Spinal cord (tissue), 10 donors: ENCODE data around the gene ATAD1. TPM values are rescaled to one million over a fixed set of nuclear protein-coding genes. Genes with fewer than 3 reads are reported as not detected.

Source experiments
- DNase-seq, 6 donors: peaks; one replicate each; pipeline versions ENCODE4 v3.0.0 to v3.0.0-alpha.2; 2013 to 2015; ENCODE audit warnings: low spot score in 6 of 6, low read depth in 4 of 6
- H3K27ac ChIP-seq: one replicate; pipeline ENCODE4 v1.5.1; 2013; ENCODE audit warnings: low read depth, low read length, control low read depth
- H3K27me3 ChIP-seq: one replicate; pipeline ENCODE4 v1.6.1; 2013; ENCODE audit warnings: low read length; ENCODE audit not compliant: control insufficient read depth, insufficient read depth
- H3K36me3 ChIP-seq: one replicate; pipeline ENCODE4 v1.6.1; 2013; ENCODE audit warnings: low read length; ENCODE audit not compliant: control insufficient read depth, insufficient read depth
- H3K4me1 ChIP-seq: one replicate; pipeline ENCODE4 v1.6.1; 2013; ENCODE audit warnings: low read length; ENCODE audit not compliant: control insufficient read depth, insufficient read depth
- H3K4me3 ChIP-seq: one replicate; pipeline ENCODE4 v1.5.1; 2013; ENCODE audit warnings: low read depth, low read length, control low read depth
- H3K9me3 ChIP-seq: one replicate; pipeline ENCODE4 v1.6.1; 2013; ENCODE audit warnings: low read length; ENCODE audit not compliant: control insufficient read depth, insufficient read depth
- WGBS: methylation state at CpG from one replicate; pipeline ENCODE4 v1.1.5; 2013; ENCODE audit warnings: missing lambda C conversion rate; ENCODE audit not compliant: insufficient coverage; 5-methylcytosine and 5-hydroxymethylcytosine counted together
- polyA plus RNA-seq, 2 donors: library from polyadenylated mRNA; unstranded; fragments of 120-200 nt; gene quantifications; one replicate each; pipeline ENCODE4 v1.2.1, GENCODE V29; 2013; ENCODE audit not compliant: insufficient read length in 2 of 2
- small RNA-seq: library from RNA; depleted of rRNA; stranded (forward); fragments of <200 nt; gene quantifications from one replicate; pipeline ENCODE3, GENCODE V24; 2014; ENCODE audit warnings: low replicate concordance
- total RNA-seq, 2 donors: library from RNA; depleted of rRNA in 1 of 2; stranded (reverse); fragments of 120-200 nt in 1 of 2; fragments of >200 nt in 1 of 2; gene quantifications; one replicate each; pipeline versions ENCODE4 v1.2.3 to v1.2.4, GENCODE V29; 2013 to 2014
- donor health status: healthy.

ATAD1 gene
- total and polyA plus RNA-seq, 4 donors, result 52.7 to 91.5 (median 60.7) TPM

DNA sequence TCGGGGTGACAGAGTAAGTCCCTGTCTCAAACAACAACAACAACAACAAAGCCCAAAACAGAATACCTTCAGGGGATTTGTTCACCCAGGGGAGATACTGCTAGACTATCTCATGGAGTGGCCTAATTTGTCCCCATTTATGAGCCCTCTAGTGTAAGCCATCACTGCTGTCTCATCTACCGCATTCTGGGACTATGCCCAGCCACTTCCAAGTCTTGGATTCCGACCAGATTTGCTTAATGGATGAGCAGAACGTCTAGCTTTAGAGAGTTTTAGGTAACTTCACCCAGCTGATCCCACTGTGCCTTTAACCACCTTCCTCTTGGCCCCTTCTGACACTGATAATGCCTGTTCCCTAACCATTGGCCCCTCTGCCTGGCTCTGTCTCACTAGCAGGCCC, 111.3 kb downstream of the ATAD1 start:
- Histone ChIP-seq H3K4me3 (no peak overlapping the region), H3K36me3 (no peaks in the 10 kb centered on the region), H3K9me3 (no peaks in the 10 kb centered on the region), H3K27me3 (no peaks in the 10 kb centered on the region), H3K4me1 (no peaks in the 10 kb centered on the region), H3K27ac (no peak overlapping the region)
- WGBS, result 70% methylated on average over 2 of the region's 4 CpGs
- no peak for DNase-seq

GRCh38 chr10:87705339-87705738, 112.7 kb downstream of the ATAD1 start:
- DNase-seq, result no peak
- no peak overlapping the region for H3K27ac ChIP-seq
- H3K4me3 ChIP-seq, result no peak overlapping the region
- H3K4me1 ChIP-seq, result no peaks in the 10 kb centered on the region
- no peaks in the 10 kb centered on the region for H3K27me3 ChIP-seq
- H3K36me3 ChIP-seq, result no peaks in the 10 kb centered on the region
- H3K9me3 ChIP-seq, result no peaks in the 10 kb centered on the region

GRCh38 chr10:87703771-87704170, 114.3 kb downstream of the ATAD1 start:
- no peaks in the 10 kb centered on the region for H3K9me3 ChIP-seq
- no CpG with 5 or more reads among the region's 1 CpG for WGBS
- no peak overlapping the region for H3K4me3 ChIP-seq
- no peak overlapping the region for H3K27ac ChIP-seq
- H3K4me1 ChIP-seq, result no peaks in the 10 kb centered on the region
- no peak for DNase-seq
- H3K36me3 ChIP-seq, result no peaks in the 10 kb centered on the region
- H3K27me3 ChIP-seq, result no peaks in the 10 kb centered on the region

DNA sequence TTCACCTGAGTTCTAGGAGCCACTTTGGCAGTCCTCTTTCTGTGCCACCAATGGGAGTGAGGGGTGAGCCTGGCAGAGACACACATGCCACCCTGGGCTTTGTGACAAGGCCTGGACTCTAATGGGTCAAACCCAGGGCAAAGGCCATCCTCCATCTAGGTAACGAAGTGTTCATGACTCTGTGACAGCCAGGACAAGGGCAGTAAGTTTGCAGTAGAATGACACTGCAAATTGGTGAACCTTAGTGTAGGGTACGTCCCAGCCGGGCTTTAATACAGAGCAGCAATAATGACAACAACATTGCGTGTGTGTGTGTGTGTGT, 115.1 kb downstream of the ATAD1 start:
- Histone ChIP-seq H3K27me3 (no peaks in the 10 kb centered on the region), H3K36me3 (no peaks in the 10 kb centered on the region), H3K4me1 (no peaks in the 10 kb centered on the region), H3K27ac (no peak overlapping the region), H3K4me3 (no peak overlapping the region), H3K9me3 (no peaks in the 10 kb centered on the region)
- 100% methylated on average over 2 of the region's 4 CpGs for WGBS
- no peak for DNase-seq

DNA sequence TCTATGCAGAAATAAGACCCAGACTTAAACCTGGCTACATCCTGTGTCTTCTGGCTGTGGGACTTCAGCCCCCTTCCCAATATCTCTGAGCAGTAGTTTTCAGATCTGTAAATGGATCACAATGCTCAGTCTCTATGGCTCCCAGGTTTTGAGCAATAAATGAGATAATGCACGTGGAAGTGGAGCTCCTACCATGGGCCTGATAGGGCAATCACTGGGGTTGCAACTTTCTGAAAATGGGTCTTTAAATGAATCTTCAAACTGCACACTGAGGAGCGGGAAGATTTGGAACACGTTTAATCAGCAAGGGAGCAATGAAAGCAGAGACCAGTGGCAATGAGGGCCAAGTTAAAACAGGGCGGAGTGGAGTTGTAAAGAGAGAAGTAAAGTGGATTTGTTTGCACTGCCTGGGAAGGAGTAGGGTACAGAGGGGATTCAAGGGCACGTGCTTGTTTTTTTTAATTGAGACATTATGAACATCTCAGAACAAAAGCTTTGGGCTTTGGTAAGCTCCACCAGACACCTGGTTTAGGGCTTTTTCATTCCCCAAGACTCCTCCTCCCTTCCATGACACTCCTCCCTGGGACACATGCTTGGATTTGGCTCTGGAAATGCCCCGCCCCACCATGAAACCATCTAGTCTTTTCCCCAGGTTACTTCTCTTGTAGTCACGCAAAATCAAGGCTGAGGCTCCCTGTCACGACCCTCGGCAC, 115.6 kb downstream of the ATAD1 start:
- Histone ChIP-seq H3K36me3 (no peaks in the 10 kb centered on the region), H3K27ac (no peak overlapping the region), H3K9me3 (no peaks in the 10 kb centered on the region), H3K27me3 (no peaks in the 10 kb centered on the region), H3K4me3 (no peak overlapping the region), H3K4me1 (no peaks in the 10 kb centered on the region)
- WGBS, result 77% methylated on average over 9 of the region's 9 CpGs
- no peak for DNase-seq

Small RNA genes within 50 kb of the gene (small RNA-seq; reads per million reads assigned to genes)
- gene RN7SL78P, result not detected

Other genes with a start within 250 kb of the ATAD1 start
- gene PAPSS2, start 158.3 kb downstream of the ATAD1 start, total RNA-seq, result 10 to 100 TPM; 12.3 to 13.4 TPM
- gene PAPSS2, start 158.3 kb downstream of the ATAD1 start, polyA plus RNA-seq, result 10 to 100 TPM in 1 of 2 donors, 1 to 10 TPM in 1; 8.8 to 10.2 TPM
- gene KLLN, start 45.3 kb upstream of the ATAD1 start, total RNA-seq, result under 1 TPM; 0.69 to 0.83 TPM
- gene KLLN, start 45.3 kb upstream of the ATAD1 start, polyA plus RNA-seq, result 1 to 10 TPM in 1 of 2 donors, under 1 TPM in 1; 0.81 to 1.1 TPM
- gene PTEN, start 45.4 kb upstream of the ATAD1 start, total RNA-seq, result 100 to 1,000 TPM; 177 to 217 TPM
- gene PTEN, start 45.4 kb upstream of the ATAD1 start, polyA plus RNA-seq, result 10 to 100 TPM; 64.4 to 77.0 TPM